GM12875 (cell line): ENCODE results near the gene CWC15.

ENCODE experiments used
- H3K4me3 ChIP-seq: one replicate; pipeline ENCODE4 v1.5.1; 2011; ENCODE audit warnings: low read depth, low read length, control low read depth
- CTCF ChIP-seq: IDR thresholded peaks from 2 replicates; pipeline ENCODE4 v1.5.1; 2011; ENCODE audit warnings: low read depth, mild to moderate bottlenecking, control low read depth, inconsistent platforms, low read length, moderate library complexity, borderline replicate concordance; ENCODE audit not compliant: insufficient read depth

CWC15 gene

GRCh38 chr11:94926698-94927237 is 46.6 kb downstream of the CWC15 start:
- no peak for TF ChIP-seq CTCF
- H3K4me3 ChIP-seq = no peak overlapping the region

- no peak overlapping the region for H3K4me3 ChIP-seq
These were observed 47.1 kb downstream of the CWC15 start for GRCh38 chr11:94926271-94926625.

GRCh38 chr11:94925422-94926270 is 47.7 kb downstream of the CWC15 start:
- no peak overlapping the region for H3K4me3 ChIP-seq

More at GRCh38 chr11:94926271-94926625, 47.1 kb downstream of the CWC15 start:
- TF ChIP-seq CTCF = no peak

GRCh38 chr11:94924612-94925011 is 48.7 kb downstream of the CWC15 start:
- H3K4me3 ChIP-seq = no peak overlapping the region

More at GRCh38 chr11:94925422-94926270, 47.7 kb downstream of the CWC15 start:
- TF ChIP-seq CTCF = no peak

GRCh38 chr11:94924171-94924572 is 49.2 kb downstream of the CWC15 start:
- no peak overlapping the region for H3K4me3 ChIP-seq
- no peak for TF ChIP-seq CTCF

More at GRCh38 chr11:94924612-94925011, 48.7 kb downstream of the CWC15 start:
- TF ChIP-seq CTCF = no peak

- no peak overlapping the region for H3K4me3 ChIP-seq
- TF ChIP-seq CTCF = no peak
These were observed 50.4 kb downstream of the CWC15 start for GRCh38 chr11:94923004-94923334.
